Aorta (tissue), 5 donors: ENCODE measurements around the gene GOT1. TPM values are rescaled to one million over a fixed set of nuclear protein-coding genes. Genes with fewer than 3 reads are reported as not detected.

Source experiments
- ATAC-seq: fragments of 200-7000 bp; cut with Tn5 transposase; one replicate; pipeline ENCODE4 v1.9.1; 2022; ENCODE audit warnings: moderate library complexity; ENCODE audit not compliant: low FRiP score
- DNase-seq, 2 donors: peaks; one replicate each; pipeline ENCODE4 v3.0.0-alpha.2; 2020
- H3K27ac ChIP-seq, 2 donors: one replicate each; pipeline ENCODE4 v1.5.1; 2013; ENCODE audit warnings: low read length in 2 of 2, mild to moderate bottlenecking in 2 of 2, moderate library complexity in 2 of 2, control low read depth in 1 of 2, inconsistent platforms in 1 of 2, low read depth in 1 of 2
- H3K27me3 ChIP-seq, 2 donors: one replicate each; pipeline ENCODE4 v1.6.1; 2013; ENCODE audit warnings: control low read depth in 1 of 2, low read length in 1 of 2, mild to moderate bottlenecking in 1 of 2, moderate library complexity in 1 of 2; ENCODE audit not compliant: insufficient read depth in 2 of 2, control insufficient read depth in 1 of 2
- H3K36me3 ChIP-seq, 2 donors: one replicate each; pipeline ENCODE4 v1.6.1; 2013; ENCODE audit warnings: control low read depth in 1 of 2, low read length in 1 of 2, mild to moderate bottlenecking in 1 of 2; ENCODE audit not compliant: insufficient read depth in 2 of 2, control insufficient read depth in 1 of 2
- H3K4me1 ChIP-seq, 2 donors: one replicate each; pipeline ENCODE4 v1.6.1; 2013; ENCODE audit warnings: low read length in 2 of 2, control low read depth in 1 of 2, mild to moderate bottlenecking in 1 of 2, moderate library complexity in 1 of 2; ENCODE audit not compliant: insufficient read depth in 2 of 2, control insufficient read depth in 1 of 2
- H3K4me3 ChIP-seq, 2 donors: one replicate each; pipeline ENCODE4 v1.5.1; 2013; ENCODE audit warnings: low read length in 2 of 2, control low read depth in 1 of 2, mild to moderate bottlenecking in 1 of 2
- H3K9me3 ChIP-seq: one replicate; pipeline ENCODE4 v1.6.1; 2013; ENCODE audit warnings: mild to moderate bottlenecking, low read length; ENCODE audit not compliant: control insufficient read depth
- WGBS, 2 donors: extraction: QIAGEN DNeasy Blood & Tissue Kit; methylation state at CpG; one replicate each; pipeline ENCODE4 v1.1.7; 2013; 5-methylcytosine and 5-hydroxymethylcytosine counted together
- intact Hi-C, 2 donors: fragments of 100-400 bp; cut with DNase I; formaldehyde crosslinking; loops; one replicate each; pipeline versions ENCODE4 v1.14.2 to v1.15.0; 2022
- polyA plus RNA-seq, 2 donors: library from polyadenylated mRNA; stranded (reverse); fragments of 200-250 nt; gene quantifications; one replicate each; pipeline ENCODE4 v1.2.3, GENCODE V29; 2013
- total RNA-seq, 2 donors: library from RNA; stranded (reverse); fragmentation: NEBNext Ultra II Directional; extraction: Animal tissue kit (Norgen Biotek cat#: 25700); gene quantifications; one replicate each; pipeline ENCODE4 v1.2.1, GENCODE V29; 2021
- donor health status: healthy with polysubstance abuse.
- donor health status: Bipolar disorder and iron deficiency.
- donor health status: DM: no; HTN: no; CAD: no.
- donor health status: DM: no; HTN: no; CAD: no.
- donor health status: DM: yes; HTN: yes; CAD: no.

Gene GOT1
- total and polyA plus RNA-seq, 4 donors = 9.2 to 17.4 (median 11.6) TPM

- Histone ChIP-seq H3K4me3 (peak overlapping the region; percentile 48 to 73), H3K36me3 (peaks cover 0 to 5% of the 10 kb centered on the region in 2 donors), H3K4me1 (no peaks in the 10 kb centered on the region), H3K27me3 (no peaks in the 10 kb centered on the region), H3K27ac (peak overlapping the region in 1 of 2 donors; percentile 42), H3K9me3 (no peaks in the 10 kb centered on the region)
- ATAC-seq (peak; percentile 47), DNase-seq (no peak)
- 9% methylated on average over 14 of the region's 14 CpGs for WGBS, 2 donors
- intact Hi-C loops = loop anchor here (5.0 to 10.0 kb wide), 3 partner anchors 192 to 315 kb away; partner anchors contain the start of gene SLC25A28 (in 1 of the 2)
These were observed 341 bp downstream of the GOT1 start for GRCh38 chr10:99430116-99430450.

GRCh38 chr10:99429517-99430095, 818 bp downstream of the GOT1 start:
- intact Hi-C loops = loop anchor here (5.0 to 10.0 kb wide), 3 partner anchors 193 to 315 kb away; partner anchors contain the start of gene SLC25A28 (in 1 of the 2)
- WGBS, 2 donors = 30 to 33% methylated on average over 6 of the region's 6 CpGs

GRCh38 chr10:99427566-99428190, 2.7 kb downstream of the GOT1 start:
- intact Hi-C loops = no loop called here
- ATAC-seq = no peak
- Histone ChIP-seq H3K4me1 (no peaks in the 10 kb centered on the region), H3K9me3 (no peaks in the 10 kb centered on the region), H3K36me3 (peaks cover 4 to 5% of the 10 kb centered on the region in 2 donors), H3K4me3 (no peak overlapping the region), H3K27ac (no peak overlapping the region), H3K27me3 (no peaks in the 10 kb centered on the region)
- WGBS, 2 donors = 79 to 83% methylated on average over 4 of the region's 4 CpGs
- DNase-seq = no peak

More at GRCh38 chr10:99429517-99430095, 818 bp downstream of the GOT1 start:
- Histone ChIP-seq H3K4me3 (peak overlapping the region in 1 of 2 donors; percentile 73), H3K36me3 (peaks cover 3 to 5% of the 10 kb centered on the region in 2 donors), H3K27ac (no peak overlapping the region), H3K4me1 (no peaks in the 10 kb centered on the region), H3K27me3 (no peaks in the 10 kb centered on the region), H3K9me3 (no peaks in the 10 kb centered on the region)
- no peak for ATAC-seq
- DNase-seq = no peak

- no peak overlapping the region for H3K4me3 ChIP-seq
- intact Hi-C loops = no loop called here
- no peaks in the 10 kb centered on the region for H3K27me3 ChIP-seq
- no peak for DNase-seq
- no peaks in the 10 kb centered on the region for H3K9me3 ChIP-seq
- peaks cover 4 to 5% of the 10 kb centered on the region in 2 donors for H3K36me3 ChIP-seq
- no peak overlapping the region for H3K27ac ChIP-seq
- no peaks in the 10 kb centered on the region for H3K4me1 ChIP-seq
- 70 to 74% methylated on average over 3 of the region's 3 CpGs for WGBS, 2 donors
- ATAC-seq = no peak
These were observed 3.7 kb downstream of the GOT1 start for GRCh38 chr10:99426689-99427088.

- no peak for ATAC-seq
These were observed 5.2 kb downstream of the GOT1 start for GRCh38 chr10:99425204-99425603.

GRCh38 chr10:99424656-99425055, 5.8 kb downstream of the GOT1 start:
- Histone ChIP-seq H3K36me3 (peaks cover 7 to 9% of the 10 kb centered on the region in 2 donors), H3K9me3 (no peaks in the 10 kb centered on the region), H3K27me3 (no peaks in the 10 kb centered on the region), H3K27ac (no peak overlapping the region), H3K4me1 (no peaks in the 10 kb centered on the region), H3K4me3 (no peak overlapping the region)
- ATAC-seq (no peak), DNase-seq (no peak)
- intact Hi-C loops = no loop called here
- 93 to 100% methylated on average over 1 of the region's 1 CpG for WGBS, 2 donors

More at GRCh38 chr10:99425204-99425603, 5.2 kb downstream of the GOT1 start:
- Histone ChIP-seq H3K36me3 (peaks cover 5 to 7% of the 10 kb centered on the region in 2 donors), H3K27ac (no peak overlapping the region), H3K4me3 (no peak overlapping the region), H3K27me3 (no peaks in the 10 kb centered on the region), H3K4me1 (no peaks in the 10 kb centered on the region), H3K9me3 (no peaks in the 10 kb centered on the region)
- DNase-seq = no peak
- WGBS, 2 donors = 95 to 97% methylated on average over 1 of the region's 1 CpG
- intact Hi-C loops = no loop called here

GRCh38 chr10:99422529-99423096, 7.8 kb downstream of the GOT1 start:
- no peaks in the 10 kb centered on the region for H3K27me3 ChIP-seq
- H3K4me1 ChIP-seq = no peaks in the 10 kb centered on the region
- 90 to 94% methylated on average over 5 of the region's 5 CpGs for WGBS, 2 donors
- peaks cover 10 to 12% of the 10 kb centered on the region in 2 donors for H3K36me3 ChIP-seq
- no peak overlapping the region for H3K4me3 ChIP-seq
- intact Hi-C loops = no loop called here
- H3K27ac ChIP-seq = no peak overlapping the region
- no peaks in the 10 kb centered on the region for H3K9me3 ChIP-seq
- no peak for DNase-seq
- ATAC-seq = no peak

GRCh38 chr10:99421233-99421739, 9.1 kb downstream of the GOT1 start:
- Histone ChIP-seq H3K9me3 (no peaks in the 10 kb centered on the region), H3K27ac (no peak overlapping the region), H3K4me3 (no peak overlapping the region), H3K4me1 (no peaks in the 10 kb centered on the region), H3K36me3 (peaks cover 10 to 12% of the 10 kb centered on the region in 2 donors), H3K27me3 (no peaks in the 10 kb centered on the region)
- DNase-seq (no peak), ATAC-seq (no peak)
- intact Hi-C loops = no loop called here
- WGBS, 2 donors = 91% methylated on average over 3 of the region's 3 CpGs
